ENCODE measurements around the gene CABP1. TPM values are rescaled to one million over a fixed set of nuclear protein-coding genes. Genes with fewer than 3 reads are reported as not detected.

Gene CABP1
- total and polyA plus RNA-seq, 2 experiments from 2014 or later = 5.1 to 5.2 TPM

DNA sequence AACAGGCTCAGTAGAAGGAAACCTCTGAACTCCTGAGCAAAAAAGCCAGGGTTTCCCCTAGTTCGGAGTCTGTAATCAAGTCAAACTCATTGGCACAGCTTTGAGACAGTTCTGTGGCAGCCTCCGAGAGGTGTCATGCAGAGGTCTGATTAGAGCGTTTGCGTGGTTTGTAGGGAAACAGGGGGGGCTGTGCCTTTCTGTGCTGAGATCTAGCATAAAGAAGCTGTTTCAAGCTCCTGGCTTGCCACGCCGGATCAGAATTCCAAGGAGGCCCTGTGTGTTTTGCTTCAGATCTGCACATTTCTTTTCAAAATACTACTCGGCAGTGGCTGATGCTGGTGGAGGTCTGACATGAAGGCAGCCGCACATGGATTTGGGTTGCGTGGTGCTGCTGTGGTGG is 1.7 kb downstream of the CABP1 start:
- Histone ChIP-seq H4K20me1 (replicated peaks; ENCODE audit: insufficient read depth) (peaks cover 8% of the 10 kb centered on the region; the same call in 1 of the 2 replicates), H3F3A (replicated peaks; ENCODE audit: low read depth) (peaks cover 15% of the 10 kb centered on the region), H3K79me2 (replicated peaks; ENCODE audit: insufficient read depth) (no peaks in the 10 kb centered on the region), H2AFZ (no peak overlapping the region), H3K27me3 (ENCODE audit: insufficient read depth) (peaks cover 22% of the 10 kb centered on the region), H3K9me2 (ENCODE audit: insufficient read depth) (no peaks in the 10 kb centered on the region), H3K4me2 (peak overlapping the region; percentile 90), H3K4me3 (peak overlapping the region; percentile 83; the same call in 1 of the 2 replicates), H3K36me3 (ENCODE audit: insufficient read depth) (no peaks in the 10 kb centered on the region), H3K27ac (ENCODE audit: low read depth) (no peak overlapping the region), H3K4me1 (ENCODE audit: insufficient read depth) (peaks cover 6% of the 10 kb centered on the region)
- Mint-ChIP-seq H3K4me3 (peak overlapping the region; percentile 72), H3K9me3 (no peaks in the 10 kb centered on the region), H3K36me3 (ENCODE audit: low read depth) (peaks cover 3% of the 10 kb centered on the region; the same call in 1 of the 3 replicates), H3K27ac (no peak overlapping the region), H3K27me3 (ENCODE audit: insufficient read depth, low read depth, poor library complexity) (peaks cover 27% of the 10 kb centered on the region), H3K4me1 (peaks cover 21% of the 10 kb centered on the region)
- no peak for ATAC-seq
- no peak for TF ChIP-seq ZNF114 (CRISPR knock-in tag; IDR thresholded peaks at IDR 0.05)
- no peak for DNase-seq (ENCODE audit: low spot score)

- peaks cover 15% of the 10 kb centered on the region for H3F3A ChIP-seq (replicated peaks; ENCODE audit: low read depth)
- peaks cover 25% of the 10 kb centered on the region for H3K27me3 Mint-ChIP-seq (ENCODE audit: insufficient read depth, low read depth, poor library complexity)
- H3K27me3 ChIP-seq (ENCODE audit: insufficient read depth) = peaks cover 22% of the 10 kb centered on the region
- H3K36me3 Mint-ChIP-seq (ENCODE audit: low read depth) = peaks cover 3% of the 10 kb centered on the region; the same call in 1 of the 3 replicates
- H3K4me1 ChIP-seq (ENCODE audit: insufficient read depth) = peaks cover 6% of the 10 kb centered on the region
- H3K9me2 ChIP-seq (ENCODE audit: insufficient read depth) = no peaks in the 10 kb centered on the region
- 0 out of 3 replicates have a peak overlapping the region, but pooled peaks have one; percentile 72 for H3K4me3 Mint-ChIP-seq
- TF ChIP-seq STAT1 (IDR thresholded peaks at IDR 0.05; ENCODE audit: unreplicated experiment) (no peak), EZH2 (IDR thresholded peaks at IDR 0.05; ENCODE audit: low read depth, unreplicated experiment) (no peak)
- H3K27ac ChIP-seq (ENCODE audit: low read depth) = no peak overlapping the region
- DNase-seq (ENCODE audit: low spot score) (no peak), ATAC-seq (no peak)
- no peak overlapping the region for H3K27ac Mint-ChIP-seq
- no peak overlapping the region for H2AFZ ChIP-seq
- no peak overlapping the region for H3K4me2 ChIP-seq
- H3K79me2 ChIP-seq (replicated peaks; ENCODE audit: insufficient read depth) = no peaks in the 10 kb centered on the region
- H3K4me3 ChIP-seq = no peak overlapping the region
- no peaks in the 10 kb centered on the region for H3K9me3 Mint-ChIP-seq
- H3K36me3 ChIP-seq (ENCODE audit: insufficient read depth) = no peaks in the 10 kb centered on the region
- H4K20me1 ChIP-seq (replicated peaks; ENCODE audit: insufficient read depth) = peaks cover 8% of the 10 kb centered on the region; the same call in 1 of the 2 replicates
- peaks cover 21% of the 10 kb centered on the region for H3K4me1 Mint-ChIP-seq
These were observed 2.4 kb downstream of the CABP1 start for GRCh38 chr12:120642826-120643225.

DNA sequence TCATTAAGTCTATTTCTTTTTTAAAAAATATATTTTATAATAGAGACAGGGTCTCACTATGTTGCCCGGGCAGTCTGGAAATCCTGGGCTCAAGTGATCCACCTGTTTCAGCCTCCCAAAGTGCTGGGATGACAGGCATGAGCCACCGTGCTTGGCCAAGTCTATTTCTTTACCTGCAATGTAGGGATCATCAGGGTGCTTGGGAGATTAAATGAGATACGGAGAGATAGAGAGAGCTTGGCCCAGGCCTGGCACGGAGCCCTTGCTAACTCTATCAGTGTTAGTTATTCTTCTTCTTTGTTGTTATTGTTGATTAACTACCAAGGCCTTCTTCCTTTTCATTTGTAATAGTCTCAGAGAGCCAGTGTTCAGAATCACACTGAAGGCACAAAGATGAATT is 3.1 kb downstream of the CABP1 start:
- H3K4me3 ChIP-seq = no peak overlapping the region
- Mint-ChIP-seq H3K36me3 (ENCODE audit: low read depth) (peaks cover 3% of the 10 kb centered on the region; the same call in 1 of the 3 replicates), H3K27ac (no peak overlapping the region), H3K27me3 (ENCODE audit: insufficient read depth, low read depth, poor library complexity) (peaks cover 24% of the 10 kb centered on the region), H3K4me1 (peaks cover 21% of the 10 kb centered on the region), H3K4me3 (no peak overlapping the region), H3K9me3 (no peaks in the 10 kb centered on the region)
- no peak for ATAC-seq
- no peak overlapping the region for H2AFZ ChIP-seq
- peaks cover 8% of the 10 kb centered on the region; the same call in 1 of the 2 replicates for H4K20me1 ChIP-seq (replicated peaks; ENCODE audit: insufficient read depth)
- H3K79me2 ChIP-seq (replicated peaks; ENCODE audit: insufficient read depth) = no peaks in the 10 kb centered on the region
- H3K9me2 ChIP-seq (ENCODE audit: insufficient read depth) = no peaks in the 10 kb centered on the region
- peaks cover 6% of the 10 kb centered on the region for H3K4me1 ChIP-seq (ENCODE audit: insufficient read depth)
- no peak for DNase-seq (ENCODE audit: low spot score)
- H3K27ac ChIP-seq (ENCODE audit: low read depth) = no peak overlapping the region
- peaks cover 22% of the 10 kb centered on the region for H3K27me3 ChIP-seq (ENCODE audit: insufficient read depth)
- H3K36me3 ChIP-seq (ENCODE audit: insufficient read depth) = no peaks in the 10 kb centered on the region
- no peak for TF ChIP-seq ZNF114 (CRISPR knock-in tag; IDR thresholded peaks at IDR 0.05)
- TF ChIP-seq EZH2phosphoT487 (IDR thresholded peaks at IDR 0.05; ENCODE audit: unreplicated experiment) = no peak
- no peak for TF ChIP-seq ZNF331 (CRISPR knock-in tag; IDR thresholded peaks at IDR 0.05; ENCODE audit: low read depth)
- no peak for TF ChIP-seq CTCF (conservative IDR thresholded peaks at IDR 0.05; ENCODE audit: low read depth in 2 of 2)
- no peak for TF ChIP-seq JUNB (IDR thresholded peaks at IDR 0.05; ENCODE audit: unreplicated experiment)
- TF ChIP-seq, protein P1, sequence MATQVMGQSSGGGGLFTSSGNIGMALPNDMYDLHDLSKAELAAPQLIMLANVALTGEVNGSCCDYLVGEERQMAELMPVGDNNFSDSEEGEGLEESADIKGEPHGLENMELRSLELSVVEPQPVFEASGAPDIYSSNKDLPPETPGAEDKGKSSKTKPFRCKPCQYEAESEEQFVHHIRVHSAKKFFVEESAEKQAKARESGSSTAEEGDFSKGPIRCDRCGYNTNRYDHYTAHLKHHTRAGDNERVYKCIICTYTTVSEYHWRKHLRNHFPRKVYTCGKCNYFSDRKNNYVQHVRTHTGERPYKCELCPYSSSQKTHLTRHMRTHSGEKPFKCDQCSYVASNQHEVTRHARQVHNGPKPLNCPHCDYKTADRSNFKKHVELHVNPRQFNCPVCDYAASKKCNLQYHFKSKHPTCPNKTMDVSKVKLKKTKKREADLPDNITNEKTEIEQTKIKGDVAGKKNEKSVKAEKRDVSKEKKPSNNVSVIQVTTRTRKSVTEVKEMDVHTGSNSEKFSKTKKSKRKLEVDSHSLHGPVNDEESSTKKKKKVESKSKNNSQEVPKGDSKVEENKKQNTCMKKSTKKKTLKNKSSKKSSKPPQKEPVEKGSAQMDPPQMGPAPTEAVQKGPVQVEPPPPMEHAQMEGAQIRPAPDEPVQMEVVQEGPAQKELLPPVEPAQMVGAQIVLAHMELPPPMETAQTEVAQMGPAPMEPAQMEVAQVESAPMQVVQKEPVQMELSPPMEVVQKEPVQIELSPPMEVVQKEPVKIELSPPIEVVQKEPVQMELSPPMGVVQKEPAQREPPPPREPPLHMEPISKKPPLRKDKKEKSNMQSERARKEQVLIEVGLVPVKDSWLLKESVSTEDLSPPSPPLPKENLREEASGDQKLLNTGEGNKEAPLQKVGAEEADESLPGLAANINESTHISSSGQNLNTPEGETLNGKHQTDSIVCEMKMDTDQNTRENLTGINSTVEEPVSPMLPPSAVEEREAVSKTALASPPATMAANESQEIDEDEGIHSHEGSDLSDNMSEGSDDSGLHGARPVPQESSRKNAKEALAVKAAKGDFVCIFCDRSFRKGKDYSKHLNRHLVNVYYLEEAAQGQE (IDR thresholded peaks at IDR 0.05; ENCODE audit: unreplicated experiment) = no peak
- TF ChIP-seq CREB1 (CRISPR knock-in tag; IDR thresholded peaks at IDR 0.05; ENCODE audit: low read depth) = no peak
- TF ChIP-seq EZH2 (IDR thresholded peaks at IDR 0.05; ENCODE audit: low read depth, unreplicated experiment) = no peak
- TF ChIP-seq STAT1 (IDR thresholded peaks at IDR 0.05; ENCODE audit: unreplicated experiment) = no peak
- TF ChIP-seq NANOG (IDR thresholded peaks at IDR 0.05; ENCODE audit: borderline replicate concordance) = no peak
- TF ChIP-seq ETS1 (IDR thresholded peaks at IDR 0.05) = no peak
- no peak for TF ChIP-seq POLR2AphosphoS5 (IDR thresholded peaks at IDR 0.05; ENCODE audit: low read depth)
- H3K4me2 ChIP-seq = no peak overlapping the region
- H3F3A ChIP-seq (replicated peaks; ENCODE audit: low read depth) = peaks cover 20% of the 10 kb centered on the region

All from GM23338 (cell line).